IMR-90 (cell line): ENCODE measurements around the gene HCK. TPM values are rescaled to one million over a fixed set of nuclear protein-coding genes. Genes with fewer than 3 reads are reported as not detected.

Experiments used
- ATAC-seq: fragments of 200-7000 bp; cut with Tn5 transposase; 2 replicates; pipeline ENCODE4 v1.9.1; 2020; ENCODE audit warnings: low read depth, mild to moderate bottlenecking, moderate library complexity
- BruUV-seq: library from RNA; stranded (reverse); fragments of 400-500 nt; replicated peaks from 2 replicates; lab custom pipeline; 2021; lab: Mats Ljungman, UMichigan
- CTCF ChIA-PET: fragments of 300-600 bp; formaldehyde crosslinking; extraction: SDS; loops from one replicate; lab custom pipeline; 2021; ENCODE audit warnings: antibody characterized with exemption; lab: Yijun Ruan, JAX
- POLR2A ChIA-PET: fragments of 300-600 bp; sonication (Branson Sonifier 250); formaldehyde crosslinking; loops from one replicate; lab custom pipeline; 2022; ENCODE audit warnings: antibody characterized with exemption; ENCODE audit not compliant: unreplicated experiment; lab: Charles Lee
- DNase-seq: peaks from one replicate; pipeline ENCODE4 v3.0.0; 2013
- H2AFZ ChIP-seq: replicated peaks from 2 replicates; pipeline ENCODE3; 2013; ENCODE audit warnings: low read length, mild to moderate bottlenecking; ENCODE audit not compliant: poor library complexity
- H2AK5ac ChIP-seq: 2 replicates; pipeline ENCODE4 v1.6.1; 2013; ENCODE audit warnings: low read depth, low read length, inconsistent platforms
- H2AK9ac ChIP-seq: replicated peaks from 2 replicates; pipeline ENCODE3; 2013; ENCODE audit warnings: mild to moderate bottlenecking, low read depth, low read length, moderate library complexity; ENCODE audit not compliant: poor library complexity
- H2BK120ac ChIP-seq: 2 replicates; pipeline ENCODE4 v1.6.1; 2013; ENCODE audit warnings: low read depth, low read length, inconsistent platforms
- H2BK15ac ChIP-seq: 3 replicates; pipeline ENCODE4 v1.6.1; 2013; ENCODE audit warnings: low read depth, low read length, inconsistent platforms
- H2BK20ac ChIP-seq: 2 replicates; pipeline ENCODE4 v1.6.1; 2013; ENCODE audit warnings: low read depth, mild to moderate bottlenecking, inconsistent platforms, low read length, moderate library complexity
- H2BK5ac ChIP-seq: 2 replicates; pipeline ENCODE4 v1.6.1; 2013; ENCODE audit warnings: mild to moderate bottlenecking, low read depth, low read length, inconsistent platforms; ENCODE audit not compliant: poor library complexity, severe bottlenecking
- H3K14ac ChIP-seq: replicated peaks from 2 replicates; pipeline ENCODE4 v1.6.1; 2013; ENCODE audit warnings: low read depth, low read length, inconsistent platforms
- H3K18ac ChIP-seq: 2 replicates; pipeline ENCODE4 v1.6.1; 2013; ENCODE audit warnings: low read depth, low read length, control low read depth
- H3K23ac ChIP-seq: 2 replicates; pipeline ENCODE4 v1.6.1; 2013; ENCODE audit warnings: low read depth, low read length, inconsistent platforms
- H3K27ac ChIP-seq: 2 replicates; pipeline ENCODE4 v1.5.1; 2013; ENCODE audit warnings: mild to moderate bottlenecking, control low read depth, low read length; ENCODE audit not compliant: insufficient read depth
- H3K27me3 ChIP-seq: 2 replicates; pipeline ENCODE4 v1.6.1; 2013; ENCODE audit warnings: low read length; ENCODE audit not compliant: control insufficient read depth, insufficient read depth
- H3K36me3 ChIP-seq: 2 replicates; pipeline ENCODE4 v1.6.1; 2013; ENCODE audit warnings: low read length, mixed read lengths; ENCODE audit not compliant: control insufficient read depth, insufficient read depth
- H3K4ac ChIP-seq: 2 replicates; pipeline ENCODE4 v1.6.1; 2013; ENCODE audit warnings: low read depth, low read length, inconsistent platforms
- H3K4me1 ChIP-seq: 2 replicates; pipeline ENCODE4 v1.6.1; 2013; ENCODE audit warnings: low read length, mixed read lengths; ENCODE audit not compliant: control insufficient read depth, insufficient read depth
- H3K4me2 ChIP-seq: 2 replicates; pipeline ENCODE4 v1.6.1; 2013; ENCODE audit warnings: low read depth, mild to moderate bottlenecking, control low read depth, low read length, moderate library complexity
- H3K4me3 ChIP-seq: 2 replicates; pipeline ENCODE4 v1.5.1; 2013; ENCODE audit warnings: low read depth, mild to moderate bottlenecking, control low read depth, low read length, moderate library complexity; ENCODE audit not compliant: insufficient read depth
- H3K56ac ChIP-seq: 2 replicates; pipeline ENCODE4 v1.6.1; 2013; ENCODE audit warnings: low read length, inconsistent platforms; ENCODE audit not compliant: insufficient read depth; ENCODE audit errors: extremely low read depth
- H3K79me1 ChIP-seq, 2 experiments: 2 replicates each; pipeline ENCODE4 v1.6.1; 2013; ENCODE audit warnings: low read length in 2 of 2, inconsistent platforms in 1 of 2, low read depth in 1 of 2
- H3K9ac ChIP-seq: 2 replicates; pipeline ENCODE4 v1.6.1; 2013; ENCODE audit warnings: low read depth, low read length, control low read depth
- H3K9me1 ChIP-seq: 2 replicates; pipeline ENCODE4 v1.6.1; 2013; ENCODE audit warnings: low read length, inconsistent platforms; ENCODE audit not compliant: insufficient read depth
- H3K9me3 ChIP-seq: 2 replicates; pipeline ENCODE4 v1.6.1; 2013; ENCODE audit warnings: low read length; ENCODE audit not compliant: control insufficient read depth, insufficient read depth
- H4K20me1 ChIP-seq: 2 replicates; pipeline ENCODE4 v1.6.1; 2013; ENCODE audit warnings: low read length, inconsistent platforms; ENCODE audit not compliant: insufficient read depth
- H4K5ac ChIP-seq: 2 replicates; pipeline ENCODE4 v1.6.1; 2013; ENCODE audit warnings: mild to moderate bottlenecking, low read depth, low read length, control low read depth
- H4K8ac ChIP-seq, 2 experiments: 2 replicates each; pipeline ENCODE4 v1.6.1; 2013; ENCODE audit warnings: low read depth in 2 of 2, low read length in 2 of 2, control low read depth in 1 of 2, inconsistent platforms in 1 of 2
- H4K91ac ChIP-seq: 2 replicates; pipeline ENCODE4 v1.6.1; 2013; ENCODE audit warnings: low read depth, low read length, inconsistent platforms; ENCODE audit not compliant: insufficient read depth
- BHLHE40 ChIP-seq: fragments of 150-350 bp; IDR thresholded peaks from 2 replicates; pipeline ENCODE4 v1.6.1; 2016; ENCODE audit warnings: mild to moderate bottlenecking, low read depth, low read length
- FOS ChIP-seq: fragments of 150-350 bp; IDR thresholded peaks from 2 replicates; pipeline ENCODE4 v1.6.1; 2016; ENCODE audit warnings: low read depth, low read length
- MXI1 ChIP-seq: IDR thresholded peaks from 2 replicates; pipeline ENCODE4 v1.6.1; 2012; ENCODE audit warnings: low read depth, mild to moderate bottlenecking, low read length, moderate library complexity, borderline replicate concordance
- RCOR1 ChIP-seq: IDR thresholded peaks from 2 replicates; pipeline ENCODE4 v1.6.1; 2012; ENCODE audit warnings: mild to moderate bottlenecking, low read length, improper control_type of control experiment; ENCODE audit not compliant: insufficient replicate concordance
- WGBS, 2 experiments: methylation state at CpG; one replicate each; pipeline versions ENCODE4 v1.1.5 to v1.1.7; 2013; ENCODE audit warnings: missing lambda C conversion rate in 2 of 2; ENCODE audit not compliant: insufficient read length in 1 of 2; ENCODE audit errors: extremely low coverage in 2 of 2; 5-methylcytosine and 5-hydroxymethylcytosine counted together
- dilution Hi-C: fragments of 300-500 bp; cut with HindIII; formaldehyde crosslinking; loops from one replicate; pipeline ENCODE4 v1.14.3; 2018; ENCODE audit warnings: low sequenced_read_pairs; ENCODE audit not compliant: unreplicated experiment
- in situ Hi-C: fragments of 300-500 bp; cut with MboI; formaldehyde crosslinking; loops from 3 replicates; pipeline ENCODE4 v1.14.3; 2019; ENCODE audit warnings: low sequenced_read_pairs, inconsistent platforms, mixed read lengths
- intact Hi-C: fragments of 100-400 bp; cut with micrococcal nuclease; formaldehyde crosslinking; loops from 2 replicates; pipeline ENCODE4 v1.10.0; 2022
- polyA plus RNA-seq, 3 experiments: library from polyadenylated mRNA; depleted of rRNA; stranded (reverse); fragments of >200 nt; gene quantifications; 2 replicates each; pipeline ENCODE4 v1.2.3, GENCODE V29; 2012; ENCODE audit warnings: low replicate concordance in 1 of 3
- total RNA-seq: library from RNA; depleted of rRNA; stranded (reverse); fragments of >200 nt; gene quantifications from 2 replicates; pipeline ENCODE4 v1.2.3, GENCODE V29; 2012
- TF ChIP-seq, protein P1 (sequence below): fragments of 150-350 bp; IDR thresholded peaks from 2 replicates; pipeline ENCODE4 v1.6.1; 2016; ENCODE audit warnings: low read depth, mild to moderate bottlenecking, low read length, moderate library complexity, borderline replicate concordance

HCK gene
- total and polyA plus RNA-seq, 2 of the 4 experiments (the other 2 are of a cell fraction): not detected

DNA sequence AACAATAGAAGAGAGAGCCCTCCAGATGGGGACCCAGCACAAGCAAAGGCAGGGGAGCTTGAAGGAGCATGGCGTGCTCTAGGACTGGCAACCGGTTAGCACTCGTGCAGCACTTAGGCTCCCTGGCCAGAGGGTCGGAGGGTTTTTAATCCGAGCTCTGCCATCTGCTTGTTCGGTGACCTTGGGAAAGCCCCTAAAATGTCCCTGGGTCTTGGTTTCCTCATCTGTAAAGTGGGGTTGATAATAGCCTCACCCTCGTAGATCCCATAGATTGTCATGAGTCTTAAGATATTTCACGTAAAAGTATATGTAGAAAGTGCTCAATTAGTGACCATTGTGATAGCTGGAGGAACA, 16.6 kb upstream of the HCK start:
- no peaks in the 10 kb centered on the region for H3K79me1 ChIP-seq
- no peak for ATAC-seq
- H3K9me1 ChIP-seq: no peaks in the 10 kb centered on the region
- dilution Hi-C loops: no loop called here
- no peak overlapping the region for H4K91ac ChIP-seq
- intact Hi-C loops: loop anchor here (1.0 kb wide), 1 partner anchor 57 kb away; no protein-coding TSS in a partner anchor
- no peak overlapping the region for H2BK20ac ChIP-seq
- H3K56ac ChIP-seq: no peak overlapping the region
- POLR2A ChIA-PET: no interaction called here
- H2AFZ ChIP-seq: no peak overlapping the region
- no peak overlapping the region for H4K5ac ChIP-seq
- peaks cover 71% of the 10 kb centered on the region for H3K27me3 ChIP-seq
- H2AK5ac ChIP-seq: no peak overlapping the region
- H3K4me2 ChIP-seq: no peak overlapping the region
- H4K20me1 ChIP-seq: no peaks in the 10 kb centered on the region; the same call in 1 of the 2 replicates
- H3K9me3 ChIP-seq: peaks cover 3% of the 10 kb centered on the region
- H2AK9ac ChIP-seq: no peak overlapping the region
- H3K4me3 ChIP-seq: no peak overlapping the region
- no TSS peak for BruUV-seq
- TF ChIP-seq BHLHE40: no peak
- no peak for TF ChIP-seq MXI1
- TF ChIP-seq, protein P1, sequence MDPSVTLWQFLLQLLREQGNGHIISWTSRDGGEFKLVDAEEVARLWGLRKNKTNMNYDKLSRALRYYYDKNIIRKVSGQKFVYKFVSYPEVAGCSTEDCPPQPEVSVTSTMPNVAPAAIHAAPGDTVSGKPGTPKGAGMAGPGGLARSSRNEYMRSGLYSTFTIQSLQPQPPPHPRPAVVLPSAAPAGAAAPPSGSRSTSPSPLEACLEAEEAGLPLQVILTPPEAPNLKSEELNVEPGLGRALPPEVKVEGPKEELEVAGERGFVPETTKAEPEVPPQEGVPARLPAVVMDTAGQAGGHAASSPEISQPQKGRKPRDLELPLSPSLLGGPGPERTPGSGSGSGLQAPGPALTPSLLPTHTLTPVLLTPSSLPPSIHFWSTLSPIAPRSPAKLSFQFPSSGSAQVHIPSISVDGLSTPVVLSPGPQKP: no peak
- no peak for TF ChIP-seq RCOR1
- TF ChIP-seq FOS: no peak
- H3K27ac ChIP-seq: no peak overlapping the region
- no peak for DNase-seq
- H2BK120ac ChIP-seq: no peak overlapping the region
- H3K4ac ChIP-seq: no peak overlapping the region
- H2BK15ac ChIP-seq: no peak overlapping the region
- H3K18ac ChIP-seq: no peak overlapping the region
- no peak overlapping the region for H3K9ac ChIP-seq
- no peaks in the 10 kb centered on the region for H3K36me3 ChIP-seq
- no peak overlapping the region for H3K14ac ChIP-seq
- H2BK5ac ChIP-seq: no peak overlapping the region
- no peak overlapping the region for H3K23ac ChIP-seq
- no peaks in the 10 kb centered on the region for H3K4me1 ChIP-seq
- in situ Hi-C loops: no loop called here
- no peak overlapping the region for H4K8ac ChIP-seq
- CTCF ChIA-PET: interaction anchor here (1.0 to 1.3 kb wide), 5 partner anchors 11 to 183 kb away, joined by 3 to 5 read pairs (median 3); no protein-coding TSS in a partner anchor
- 66% methylated on average over 6 of the region's 8 CpGs; no CpG with 5 or more reads in 1 of the 2 experiments for WGBS, 2 experiments
